ENCODE data around the gene SHMT1.
"Not testable (repeated sequence)": the region's sequence is repeated elsewhere in the genome, so short reads cannot be mapped to it uniquely, and the experiment has no call there.

Gene SHMT1

GRCh38 chr17:18377437-18378204 is 14.3 kb upstream of the SHMT1 start, which contains the start of gene EVPLL:
Gene EVPLL (plus strand): TSS chr17:18377778. CDS start chr17:18380938, 3,160 bp downstream.
- H3K4me3 ChIP-seq (replicated peaks; ENCODE audit: low read depth, low read length), result no peak within 1 kb of the TSS
- TF ChIP-seq, protein P1, sequence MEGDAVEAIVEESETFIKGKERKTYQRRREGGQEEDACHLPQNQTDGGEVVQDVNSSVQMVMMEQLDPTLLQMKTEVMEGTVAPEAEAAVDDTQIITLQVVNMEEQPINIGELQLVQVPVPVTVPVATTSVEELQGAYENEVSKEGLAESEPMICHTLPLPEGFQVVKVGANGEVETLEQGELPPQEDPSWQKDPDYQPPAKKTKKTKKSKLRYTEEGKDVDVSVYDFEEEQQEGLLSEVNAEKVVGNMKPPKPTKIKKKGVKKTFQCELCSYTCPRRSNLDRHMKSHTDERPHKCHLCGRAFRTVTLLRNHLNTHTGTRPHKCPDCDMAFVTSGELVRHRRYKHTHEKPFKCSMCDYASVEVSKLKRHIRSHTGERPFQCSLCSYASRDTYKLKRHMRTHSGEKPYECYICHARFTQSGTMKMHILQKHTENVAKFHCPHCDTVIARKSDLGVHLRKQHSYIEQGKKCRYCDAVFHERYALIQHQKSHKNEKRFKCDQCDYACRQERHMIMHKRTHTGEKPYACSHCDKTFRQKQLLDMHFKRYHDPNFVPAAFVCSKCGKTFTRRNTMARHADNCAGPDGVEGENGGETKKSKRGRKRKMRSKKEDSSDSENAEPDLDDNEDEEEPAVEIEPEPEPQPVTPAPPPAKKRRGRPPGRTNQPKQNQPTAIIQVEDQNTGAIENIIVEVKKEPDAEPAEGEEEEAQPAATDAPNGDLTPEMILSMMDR (IDR thresholded peaks at IDR 0.05; ENCODE audit: low read depth, low read length, missing control alignments), result no peak
- DNase-seq (ENCODE audit: extremely low read depth, low read depth), result no peak

DNA sequence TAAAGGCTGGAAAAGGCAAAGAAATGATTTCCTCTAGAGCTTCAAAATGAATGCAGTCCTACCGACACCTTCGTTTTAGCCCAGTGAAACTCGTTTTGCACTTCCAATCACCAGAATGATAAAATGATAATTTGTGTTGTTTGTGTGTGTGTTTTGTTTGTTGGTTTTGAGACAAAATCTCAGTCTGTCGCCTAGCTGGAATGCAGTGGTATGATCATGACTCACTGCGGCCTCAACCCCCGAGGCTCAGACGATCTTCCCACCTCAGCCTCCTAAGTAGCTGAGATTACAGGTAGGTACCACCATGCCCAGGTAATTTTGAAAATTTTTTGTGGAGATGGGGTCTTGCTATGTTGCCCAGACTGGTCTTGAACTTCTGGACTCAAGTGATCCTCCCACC is 10.9 kb upstream of the SHMT1 start:
- no peak overlapping the region for H3K4me3 ChIP-seq (replicated peaks; ENCODE audit: low read depth, low read length)
- no peak for DNase-seq (ENCODE audit: extremely low read depth, low read depth)
- TF ChIP-seq, protein P1 (IDR thresholded peaks at IDR 0.05; ENCODE audit: low read depth, low read length, missing control alignments), result no peak

GRCh38 chr17:18373181-18373580 is 9.8 kb upstream of the SHMT1 start:
- DNase-seq (ENCODE audit: extremely low read depth, low read depth); H3K4me3 ChIP-seq (replicated peaks; ENCODE audit: low read depth, low read length): not testable (repeated sequence)

DNA sequence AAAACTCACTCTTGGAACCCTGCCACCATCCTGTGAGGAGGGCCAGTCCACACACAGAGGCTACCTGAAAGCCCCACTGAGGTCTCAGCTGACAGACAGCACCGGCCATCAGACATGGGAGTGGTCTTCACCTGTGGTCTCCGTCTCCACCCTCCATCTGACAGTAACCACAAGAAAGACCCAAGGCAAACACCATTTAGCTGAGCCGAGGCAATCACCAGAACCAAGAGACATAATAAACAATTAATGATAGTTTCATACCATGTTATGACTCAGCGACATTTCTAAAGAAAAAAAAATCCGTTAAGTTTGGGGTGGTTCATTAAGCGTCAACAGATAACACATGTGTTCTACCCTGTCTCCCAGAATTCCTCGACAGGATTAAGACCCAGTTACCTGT is 8.1 kb upstream of the SHMT1 start:
- H3K4me3 ChIP-seq (replicated peaks; ENCODE audit: low read depth, low read length), result no peak overlapping the region
- TF ChIP-seq, protein P1 (IDR thresholded peaks at IDR 0.05; ENCODE audit: low read depth, low read length, missing control alignments), result no peak
- no peak for DNase-seq (ENCODE audit: extremely low read depth, low read depth)

GRCh38 chr17:18370761-18371160 is 7.4 kb upstream of the SHMT1 start:
- no peak for DNase-seq (ENCODE audit: extremely low read depth, low read depth)
- TF ChIP-seq, protein P1 (IDR thresholded peaks at IDR 0.05; ENCODE audit: low read depth, low read length, missing control alignments), result no peak

DNA sequence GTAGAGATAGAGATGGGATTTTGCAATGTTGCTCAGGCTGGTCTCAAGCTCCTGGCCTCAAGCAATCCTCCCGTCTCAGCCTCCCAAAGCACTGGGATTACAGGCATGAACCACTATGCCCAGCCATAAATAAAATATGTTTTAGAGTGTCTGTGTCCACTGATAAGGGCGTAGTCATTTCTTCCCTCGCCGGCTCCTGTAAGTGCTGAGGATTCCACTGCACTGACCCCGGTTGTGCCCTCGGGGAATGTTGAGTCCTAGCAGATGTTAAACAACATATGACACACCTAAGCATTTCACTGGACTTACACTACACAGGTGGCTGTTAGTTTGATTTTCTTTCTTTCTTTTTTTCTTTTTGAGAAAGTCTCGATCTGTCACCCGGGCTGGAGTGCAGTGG is 5.6 kb upstream of the SHMT1 start:
- DNase-seq (ENCODE audit: extremely low read depth, low read depth), result no peak

More at GRCh38 chr17:18370761-18371160, 7.4 kb upstream of the SHMT1 start:
- no peak overlapping the region for H3K4me3 ChIP-seq (replicated peaks; ENCODE audit: low read depth, low read length)

GRCh38 chr17:18364166-18364565 is 816 bp upstream of the SHMT1 start:
- TF ChIP-seq, protein P1 (IDR thresholded peaks at IDR 0.05; ENCODE audit: low read depth, low read length, missing control alignments), result no peak
- H3K4me3 ChIP-seq (replicated peaks; ENCODE audit: low read depth, low read length), result no peak overlapping the region
- DNase-seq (ENCODE audit: extremely low read depth, low read depth), result no peak

More for the DNA sequence above, 5.6 kb upstream of the SHMT1 start:
- TF ChIP-seq, protein P1 (IDR thresholded peaks at IDR 0.05; ENCODE audit: low read depth, low read length, missing control alignments), result no peak
- no peak overlapping the region for H3K4me3 ChIP-seq (replicated peaks; ENCODE audit: low read depth, low read length)

Measured in HFF-Myc (cell line).